Dermis microvascular lymphatic vessel endothelial cell (primary cell): ENCODE measurements around the gene DNAAF5. TPM values are rescaled to one million over a fixed set of nuclear protein-coding genes. Genes with fewer than 3 reads are reported as not detected.
A peak's percentile ranks its signal among the peaks of the same experiment; 100 is the strongest.

Source experiments
- DNase-seq, 2 donors: peaks; one replicate each; pipeline versions ENCODE4 v3.0.0 to v3.0.0-alpha.2; 2010; ENCODE audit warnings: low read depth in 2 of 2
- total RNA-seq: library from RNA; depleted of rRNA; stranded (reverse); fragments of >200 nt; gene quantifications from 2 replicates; pipeline ENCODE4 v1.2.1, GENCODE V29; 2014

The DNAAF5 gene
- total RNA-seq: 14.4 and 18.8 TPM in 2 replicates

DNA sequence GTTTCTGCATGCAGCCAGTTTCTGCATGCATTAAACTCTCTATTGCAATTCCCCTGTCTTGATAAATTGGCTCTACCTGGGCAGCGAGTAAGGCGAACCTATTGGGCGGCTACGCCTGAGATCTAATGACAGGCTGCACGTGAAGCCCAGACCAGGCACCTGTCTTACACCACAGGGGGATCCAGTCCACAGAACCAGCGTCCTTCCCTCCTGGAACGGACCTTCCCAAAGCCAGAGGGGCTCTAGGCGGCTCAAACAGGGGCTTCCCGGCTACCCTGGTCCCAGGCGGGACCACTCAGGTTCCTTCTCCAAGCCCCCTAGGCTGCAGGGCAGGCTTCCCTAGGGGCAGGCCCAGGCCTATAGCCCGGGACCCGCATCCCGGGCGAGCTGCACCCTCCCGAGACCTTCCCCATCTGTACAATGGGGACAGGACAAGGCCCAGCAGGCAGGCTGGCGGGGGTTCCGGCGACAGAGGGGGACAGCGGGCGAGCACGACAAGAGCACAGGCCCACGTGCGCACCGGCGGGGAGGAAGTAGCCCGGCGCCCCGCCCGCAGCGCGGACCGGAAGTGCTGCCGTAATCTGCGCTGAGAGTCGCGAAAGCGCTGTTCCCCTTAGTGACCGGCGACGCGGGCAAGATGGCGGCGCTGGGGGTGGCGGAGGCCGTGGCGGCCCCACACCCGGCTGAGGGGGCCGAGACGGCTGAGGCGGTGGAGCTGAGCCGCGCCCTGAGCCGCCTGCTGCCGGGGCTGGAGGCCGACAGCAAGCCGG, at the start of gene DNAAF5:
Gene DNAAF5 (plus strand): TSS at position 616 of the 770 bp plus-strand sequence. CDS start 22 bp downstream, at position 638.
- DNase-seq: peak; percentile 76 to 86

DNA sequence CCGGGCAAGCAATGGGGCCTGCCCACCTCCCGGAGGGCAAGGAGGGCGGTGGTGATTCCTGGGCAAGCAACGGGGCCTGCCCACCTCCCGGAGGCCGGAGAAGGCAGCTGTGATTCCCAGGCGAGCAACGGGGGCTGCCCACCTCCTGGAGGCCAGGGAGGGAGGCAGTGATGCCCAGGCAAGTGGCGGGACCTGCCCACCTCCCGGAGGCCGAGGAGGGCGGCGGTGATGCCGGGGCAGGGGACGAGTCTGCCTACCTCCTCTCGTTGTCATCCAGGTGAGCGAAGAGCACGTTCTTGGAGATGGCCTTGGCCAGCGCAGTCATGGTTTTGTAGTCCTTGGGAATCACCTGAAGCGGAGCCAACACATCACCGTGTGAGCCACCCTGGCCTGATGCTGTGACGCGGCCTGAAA, 49.5 kb upstream of the DNAAF5 start:
- DNase-seq: no peak

DNA sequence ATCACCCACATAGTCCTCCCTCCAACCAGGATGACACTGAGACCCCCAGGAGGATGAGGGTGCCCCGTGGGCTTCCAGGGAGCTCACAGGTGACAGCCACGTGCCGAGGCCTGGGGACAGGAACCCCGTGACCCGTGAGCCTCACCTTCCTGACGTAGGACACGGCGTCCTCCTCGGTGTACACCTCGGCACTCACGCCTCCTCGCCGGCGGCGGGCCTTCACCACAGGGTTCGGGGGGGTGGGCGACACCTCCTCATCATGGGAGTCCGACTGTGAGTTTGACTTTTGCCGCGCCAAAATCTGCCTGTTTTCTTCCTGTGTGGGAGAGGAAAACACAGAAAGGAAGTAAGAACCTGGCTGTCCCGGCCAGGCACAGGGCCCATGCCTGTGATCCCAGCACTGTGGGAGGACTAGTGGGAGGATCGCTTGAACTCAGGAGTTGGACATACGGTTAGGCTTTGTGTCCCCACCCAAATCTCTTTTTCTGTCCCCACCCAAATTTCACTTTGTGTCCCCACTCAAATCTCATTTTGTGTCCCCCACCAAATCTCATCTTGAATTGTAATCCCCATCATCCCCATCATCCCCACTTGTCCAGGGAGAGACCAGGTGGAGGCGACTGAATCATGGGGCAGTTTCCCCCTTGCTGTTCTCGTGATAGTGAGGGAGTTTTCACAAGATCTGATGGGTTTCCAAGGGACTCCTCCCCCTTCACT, 45.9 kb upstream of the DNAAF5 start:
- no peak for DNase-seq

DNA sequence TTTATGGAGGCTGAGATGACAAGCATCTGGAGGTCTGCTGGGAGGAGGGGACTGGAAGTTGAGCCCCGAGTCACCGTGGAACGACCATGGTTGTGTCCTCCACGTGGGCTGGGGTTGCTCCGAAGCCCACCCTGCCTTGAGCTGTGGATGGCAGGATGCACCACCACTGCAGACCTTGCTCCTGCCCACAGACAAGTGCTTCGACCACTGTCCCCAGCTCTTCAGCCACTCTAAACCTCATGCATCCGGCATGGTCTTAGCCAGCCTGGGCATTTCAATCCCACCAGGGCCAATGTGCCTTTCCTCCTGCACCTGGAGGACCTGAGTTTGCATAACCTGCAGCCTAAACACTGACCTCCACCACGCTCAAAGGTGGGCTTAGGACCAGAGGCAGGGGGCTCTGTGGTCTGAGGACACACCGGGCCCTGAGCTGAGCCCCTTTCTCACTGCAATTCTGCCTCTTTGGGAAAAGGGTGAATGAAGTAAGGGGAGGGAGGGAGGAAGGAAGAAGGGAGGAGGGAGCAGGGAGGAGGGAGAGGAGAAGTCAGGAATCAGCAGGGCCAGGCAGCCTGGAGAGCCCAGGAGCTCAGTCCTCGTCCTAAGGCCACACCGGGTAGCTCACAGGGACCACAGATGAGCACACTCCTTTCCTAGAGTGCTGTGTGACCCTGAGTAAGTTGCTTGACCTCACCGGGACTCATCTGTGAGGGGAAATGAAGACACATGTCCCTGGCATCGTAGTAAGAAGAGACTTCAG, 44.8 kb upstream of the DNAAF5 start:
- DNase-seq: no peak

DNA sequence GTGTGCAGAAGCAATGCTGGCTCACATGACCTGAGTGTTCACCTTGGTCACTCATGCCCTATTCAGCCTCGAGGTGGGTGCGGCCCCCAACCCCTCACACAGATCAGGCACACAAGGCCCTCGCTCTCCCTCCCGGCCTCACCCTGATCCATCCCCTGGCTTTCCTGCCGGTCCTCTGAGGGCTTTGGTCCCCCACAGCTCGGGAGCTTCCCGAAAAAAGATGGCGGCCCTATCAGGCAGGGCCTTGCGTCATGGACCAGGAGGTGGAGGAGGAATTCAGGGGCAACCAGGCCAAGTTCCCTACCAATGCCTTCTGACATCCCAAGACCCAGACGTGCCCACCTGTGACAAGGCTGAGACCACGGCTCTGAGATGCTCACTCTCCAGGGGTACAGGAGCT, 43.7 kb upstream of the DNAAF5 start:
- no peak for DNase-seq

DNA sequence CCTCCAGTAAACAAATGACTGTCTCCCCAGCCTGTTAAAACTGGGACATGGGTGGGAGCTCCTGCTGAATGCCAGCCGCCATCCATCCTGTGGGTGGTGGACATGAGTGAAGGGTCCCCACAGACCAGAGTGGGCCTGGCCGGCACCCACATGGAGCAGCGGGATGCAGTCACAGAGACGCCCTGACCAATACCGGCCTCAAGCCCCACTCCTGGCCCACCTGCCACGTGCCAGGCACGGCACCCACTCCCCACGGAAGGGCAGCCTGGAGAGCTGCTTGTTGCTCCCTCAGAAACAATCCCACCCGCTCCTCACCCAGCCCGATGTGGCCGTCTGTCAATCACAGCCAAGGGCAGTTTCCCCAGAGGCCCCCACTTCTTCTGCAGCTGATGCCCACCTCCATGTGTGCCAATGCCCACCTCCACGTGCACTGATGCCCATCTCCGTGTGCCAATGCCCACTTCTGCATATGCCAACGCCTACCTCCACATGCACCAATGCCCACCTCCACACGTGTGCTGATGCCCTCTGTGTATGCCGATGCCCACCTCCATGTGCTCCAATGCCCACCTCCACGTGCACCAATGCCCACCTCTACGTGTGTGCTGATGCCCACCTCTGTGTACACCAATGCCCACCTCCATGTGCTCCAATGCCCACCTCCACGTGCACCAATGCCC, 42.8 kb upstream of the DNAAF5 start:
- DNase-seq: no peak

DNA sequence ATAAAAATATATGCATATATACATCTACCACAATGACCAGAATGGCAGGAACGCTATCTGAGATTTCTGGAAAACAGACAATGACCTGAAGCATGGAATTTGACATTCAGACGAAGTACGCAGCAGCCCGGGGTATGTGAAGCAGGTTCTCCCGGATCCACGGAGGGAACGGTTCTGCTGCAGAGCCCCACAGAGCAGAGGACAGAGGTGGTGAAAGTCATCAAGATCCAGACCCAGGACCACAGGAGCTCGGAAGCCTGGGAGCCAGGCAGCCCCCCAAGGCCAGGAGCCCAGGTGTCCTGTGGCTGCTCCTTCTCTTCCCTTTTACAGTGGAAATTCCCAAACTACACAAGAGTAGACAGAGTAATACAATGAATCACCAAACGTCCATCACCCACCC, 42.1 kb upstream of the DNAAF5 start:
- no peak for DNase-seq

DNA sequence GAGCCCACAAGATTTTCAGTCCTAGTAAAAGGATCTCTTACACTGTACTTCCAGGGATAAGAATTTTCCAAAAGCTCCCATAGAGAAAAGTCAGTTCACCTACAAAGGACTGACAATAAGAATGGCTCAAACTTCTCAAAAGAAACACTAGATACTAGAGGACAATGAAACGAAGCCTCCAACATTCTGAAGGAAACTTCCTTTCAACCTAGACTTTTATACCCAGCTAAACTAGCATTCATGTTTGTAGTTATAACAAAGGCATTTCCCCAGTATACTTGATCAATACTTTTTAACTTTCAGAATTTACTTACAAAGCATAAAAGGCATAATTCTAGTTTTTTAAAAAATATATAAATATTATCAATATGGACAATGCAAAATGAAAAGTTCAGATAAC, 41.0 kb upstream of the DNAAF5 start:
- no peak for DNase-seq

DNA sequence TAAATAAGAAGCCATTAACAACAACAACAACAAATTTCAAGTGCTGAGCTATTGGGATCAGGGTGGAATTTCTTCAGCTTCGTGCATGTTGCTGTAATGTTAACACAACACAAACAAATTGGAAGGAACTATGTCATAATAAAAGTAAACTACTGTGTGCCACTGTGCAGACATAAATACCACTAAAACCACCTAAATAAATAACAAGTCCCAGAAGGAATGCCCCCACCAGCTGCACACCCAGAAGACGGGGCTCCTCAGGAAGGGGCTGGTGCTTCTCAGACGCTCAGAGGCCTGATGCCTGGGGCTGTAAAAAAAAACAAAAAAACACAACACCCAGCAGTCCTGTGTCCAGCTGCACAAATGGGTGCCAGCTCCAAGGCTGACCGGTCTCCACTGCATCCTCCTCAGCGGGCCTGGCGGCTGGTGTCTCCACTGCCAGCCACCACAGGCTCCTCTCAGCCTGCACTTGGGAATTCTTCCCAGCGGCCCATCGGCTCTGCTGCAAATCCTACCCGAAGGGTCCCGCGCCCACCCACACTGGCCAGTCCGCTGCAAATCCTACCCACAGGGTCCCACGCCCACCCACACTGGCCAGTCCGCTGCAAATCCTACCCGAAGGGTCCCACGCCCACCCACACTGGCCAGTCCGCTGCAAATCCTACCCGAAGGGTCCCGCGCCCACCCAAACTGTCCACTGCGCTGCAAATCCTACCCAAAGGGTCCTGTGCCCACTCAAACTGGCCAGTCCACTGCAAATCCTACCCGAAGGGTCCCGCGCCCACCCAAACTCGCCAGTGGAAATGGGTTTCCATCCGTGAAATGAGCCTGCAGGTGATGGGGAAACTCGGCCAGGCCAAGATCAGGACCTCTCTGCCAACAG, 35.8 kb upstream of the DNAAF5 start:
- DNase-seq: no peak

DNA sequence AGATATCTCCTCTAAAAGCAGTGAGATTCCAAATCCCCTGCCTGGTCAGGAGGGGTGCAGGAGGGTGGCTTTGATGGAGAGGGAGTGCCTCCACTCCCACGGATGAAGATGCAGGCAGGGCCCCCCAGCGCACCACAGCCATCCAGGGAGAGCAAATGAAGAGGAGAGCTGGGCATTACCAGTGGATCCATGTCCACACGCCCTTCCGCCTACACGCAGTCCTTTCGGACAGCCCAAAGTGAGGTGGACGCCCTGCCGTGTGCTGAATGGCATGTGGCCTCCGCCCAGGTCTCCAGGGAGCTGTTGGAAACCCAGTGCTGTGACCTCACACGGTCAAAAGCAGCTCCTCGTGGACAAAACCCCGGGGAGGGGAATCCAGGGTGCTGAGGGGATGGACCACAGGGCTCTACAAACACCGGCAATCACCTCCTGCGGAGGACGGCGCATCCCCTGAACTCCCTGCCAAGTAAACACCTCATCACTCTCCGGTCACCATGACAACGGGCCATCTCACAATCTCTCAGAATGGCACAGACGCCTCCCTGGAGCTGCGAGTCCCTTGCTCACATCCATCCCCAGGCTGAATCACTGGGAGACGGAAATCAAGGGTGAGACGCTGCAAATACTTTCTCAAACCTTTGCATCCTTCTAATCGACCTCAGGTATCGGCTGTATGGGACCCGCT, 35.0 kb upstream of the DNAAF5 start:
- DNase-seq: no peak

DNA sequence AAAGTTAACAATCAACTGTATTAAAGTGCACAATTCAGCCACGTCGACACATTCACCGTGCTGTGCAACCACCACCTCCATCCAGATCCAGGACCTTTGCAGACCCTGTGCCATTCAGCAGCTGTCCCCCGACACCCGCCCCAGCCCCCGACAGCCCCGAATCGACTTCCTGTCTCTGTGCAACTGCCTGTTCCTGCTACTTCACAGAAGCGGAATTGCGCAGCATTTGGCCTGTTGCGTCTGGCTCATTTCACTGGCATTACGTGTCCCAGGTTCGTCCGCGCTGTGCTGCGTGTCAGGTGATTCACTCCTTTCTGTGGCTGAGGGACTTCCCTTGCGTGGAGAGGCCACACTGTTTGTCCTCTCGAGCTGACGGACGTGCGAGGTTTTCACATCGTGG, 33.2 kb upstream of the DNAAF5 start:
- DNase-seq: no peak

DNA sequence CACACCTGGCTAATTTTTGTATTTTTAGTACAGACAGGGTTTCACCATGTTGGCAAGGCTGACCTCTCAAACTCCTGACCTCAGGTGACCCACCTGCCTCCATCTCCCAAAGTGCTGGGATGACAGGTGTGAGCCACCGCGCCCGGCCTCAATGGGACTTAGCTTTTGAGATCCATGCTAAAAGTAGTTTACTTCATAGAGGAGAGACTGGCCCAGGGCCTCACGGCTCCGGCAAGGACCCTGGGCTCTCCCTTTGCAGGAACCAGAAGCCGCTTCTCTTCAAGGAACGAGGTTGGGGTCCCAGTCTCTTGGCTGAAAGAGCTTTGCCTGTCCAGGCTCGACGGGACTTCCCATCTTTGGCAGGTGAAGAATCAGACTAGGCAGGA, 30.1 kb upstream of the DNAAF5 start:
- DNase-seq: no peak

DNA sequence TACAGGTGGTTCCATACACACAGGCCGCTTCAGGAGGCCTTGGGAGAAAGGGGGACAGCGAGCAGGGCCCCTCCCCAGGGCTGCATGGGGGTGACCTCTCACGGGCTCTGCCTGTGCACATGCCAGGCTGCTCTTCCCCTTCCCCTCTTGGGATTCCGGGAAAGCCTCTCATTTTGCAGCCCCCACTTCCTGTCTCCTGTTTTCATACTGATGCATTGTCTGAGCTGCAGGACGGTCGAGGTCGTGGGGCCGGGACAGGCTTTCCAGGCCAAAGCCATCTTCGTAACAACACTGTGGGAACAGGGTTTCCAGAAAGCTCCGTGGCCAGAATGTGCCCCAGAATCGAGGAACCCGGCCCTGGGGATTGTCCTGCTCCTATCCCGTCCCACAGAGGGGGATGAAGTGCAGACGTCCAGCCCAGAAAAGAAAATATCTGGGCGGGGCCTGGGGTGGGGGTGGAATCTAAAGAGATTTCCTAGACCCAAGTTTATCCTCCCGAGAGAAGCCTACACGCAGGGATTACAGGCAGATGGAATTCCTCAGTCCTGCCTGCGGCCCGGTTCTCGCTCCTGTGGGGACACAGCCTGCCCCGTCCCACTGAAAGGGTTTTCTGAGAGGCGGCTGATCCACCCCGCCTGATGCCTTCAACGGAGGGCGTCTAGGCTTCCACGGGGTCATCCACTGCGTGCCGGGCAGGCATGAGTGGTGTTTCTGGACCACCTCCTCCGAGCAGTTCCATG, 29.5 kb upstream of the DNAAF5 start:
- peak; percentile 75 for DNase-seq

DNA sequence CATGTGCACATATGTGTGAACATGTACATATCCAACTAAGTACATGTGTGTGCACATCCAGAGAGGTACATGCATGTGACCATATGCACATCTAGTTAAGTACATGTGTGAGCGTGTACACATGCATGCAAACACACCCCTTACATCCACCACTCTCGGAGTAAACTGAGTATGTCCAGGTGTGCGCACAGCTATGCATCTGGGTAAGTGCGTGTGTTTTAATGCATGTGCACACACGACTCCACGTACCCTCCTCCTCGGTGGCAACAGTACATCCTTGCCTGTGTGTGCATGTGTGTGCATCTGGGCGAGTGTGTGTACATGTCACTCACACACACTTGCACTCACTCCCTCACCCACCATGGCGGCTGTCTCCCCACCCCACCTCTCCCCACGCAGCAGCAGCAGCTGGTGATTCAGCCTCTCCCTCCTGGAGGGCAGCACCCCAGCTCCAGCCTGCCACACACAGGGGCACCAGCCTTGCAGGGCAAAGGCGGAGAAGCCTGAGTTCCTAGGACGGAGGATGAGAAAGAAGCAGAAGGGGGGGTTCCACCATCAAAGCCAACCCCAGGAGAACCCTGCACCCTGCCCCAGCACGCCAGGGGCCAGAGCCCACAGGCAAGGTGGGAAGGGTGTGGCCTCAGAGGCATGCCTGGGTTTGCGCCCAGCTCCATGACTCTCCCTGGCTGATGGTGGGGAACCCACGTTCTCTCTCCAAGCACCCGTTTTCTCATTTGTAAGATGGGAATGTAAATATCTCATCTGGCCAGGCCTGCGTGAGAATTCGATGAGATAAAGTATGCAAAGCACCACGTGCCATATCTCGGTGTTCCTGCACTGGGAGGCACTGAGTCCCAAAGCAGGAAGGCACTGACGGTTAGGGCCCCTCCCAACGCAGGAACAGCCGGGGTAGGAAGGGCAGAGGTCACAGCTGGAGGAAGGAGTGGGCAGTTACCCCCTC, 27.7 kb upstream of the DNAAF5 start:
- peak; percentile 64 to 78 for DNase-seq

DNA sequence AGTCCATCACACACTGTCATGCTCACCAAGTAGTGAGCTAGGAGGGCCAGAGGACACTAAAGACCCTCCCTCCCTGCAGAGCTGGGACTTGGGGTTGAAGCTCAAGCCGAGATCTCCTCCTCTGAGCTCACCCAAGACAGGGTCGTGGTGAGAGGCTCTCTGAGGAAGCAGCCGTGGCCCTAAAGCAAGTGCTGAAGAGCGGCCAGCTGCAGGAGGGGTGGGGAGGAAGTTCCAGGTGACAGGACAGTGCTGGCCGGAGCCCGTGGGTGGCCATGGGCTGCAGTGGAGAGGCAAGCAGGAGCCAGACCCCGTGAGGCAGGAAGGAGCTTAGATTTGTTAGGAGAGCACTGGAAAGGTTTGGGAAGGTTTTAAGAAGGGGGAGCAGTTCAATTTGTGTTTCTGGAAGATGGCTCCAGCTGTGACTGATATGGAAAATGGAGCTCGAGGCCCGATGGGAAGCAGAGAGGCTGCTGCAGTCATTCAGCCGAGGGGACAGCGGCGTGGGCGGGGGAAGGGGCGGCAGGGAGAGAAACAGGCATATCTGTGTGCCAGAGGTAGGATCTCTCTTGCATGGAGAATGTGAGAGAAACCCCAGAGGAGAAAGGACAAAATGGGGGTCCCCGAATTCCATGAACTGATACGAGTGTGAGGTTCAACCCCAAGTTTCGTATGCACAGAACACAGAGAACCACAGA, 26.9 kb upstream of the DNAAF5 start:
- no peak for DNase-seq

DNA sequence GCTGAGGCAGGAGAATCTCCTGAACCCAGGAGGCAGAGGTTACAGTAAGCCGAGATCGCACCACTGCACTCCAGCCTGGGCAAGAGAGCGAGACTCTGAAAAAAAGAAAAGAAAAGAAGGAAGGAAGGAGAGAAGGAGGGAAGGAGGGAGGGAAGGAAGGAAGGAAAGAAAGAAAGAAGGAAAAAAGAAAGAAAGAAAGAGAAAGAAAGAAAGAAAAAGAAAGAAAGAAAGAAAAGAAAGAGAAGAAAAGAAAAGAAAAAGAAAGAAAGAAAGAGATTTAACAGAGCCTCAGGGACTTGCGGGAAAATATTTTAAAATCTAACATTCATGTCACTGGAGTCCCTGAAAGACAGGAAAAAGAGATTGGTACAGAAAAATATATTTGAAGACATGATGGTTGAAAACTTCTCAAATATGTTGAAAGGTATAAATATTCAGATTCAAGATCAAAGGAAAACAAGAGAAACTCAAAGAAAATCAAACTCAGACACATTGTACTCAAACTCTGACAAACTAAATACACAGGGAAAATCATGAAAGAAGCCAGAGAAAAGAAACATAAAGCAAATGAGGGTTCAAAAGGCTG, 25.3 kb upstream of the DNAAF5 start:
- no peak for DNase-seq

DNA sequence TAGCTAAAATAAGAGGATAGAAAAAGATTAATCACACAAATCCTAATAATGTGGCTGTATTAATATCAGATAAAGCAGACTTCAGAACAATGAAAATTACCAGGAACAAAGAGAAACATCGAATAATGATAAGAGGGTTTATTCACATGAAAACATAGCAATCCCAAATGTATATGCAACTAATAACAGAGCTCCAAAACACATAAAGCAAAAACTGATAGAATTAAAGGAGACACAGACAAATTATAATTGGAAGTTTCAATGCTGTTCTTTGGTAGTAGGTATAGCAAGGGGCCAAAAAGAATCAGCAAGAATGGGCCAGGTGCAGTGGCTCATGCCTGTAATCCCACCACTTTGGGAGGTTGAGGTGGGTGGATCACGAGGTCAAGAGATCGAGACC, 23.4 kb upstream of the DNAAF5 start:
- DNase-seq: no peak
